Kidney epithelial cell (primary cell): ENCODE measurements around the gene POMP. TPM values are rescaled to one million over a fixed set of nuclear protein-coding genes. Genes with fewer than 3 reads are reported as not detected.

ENCODE experiments used
- DNase-seq: peaks from one replicate; pipeline ENCODE4 v3.0.0-alpha.2; 2010; ENCODE audit warnings: low read depth
- H3K27me3 ChIP-seq: 2 replicates; pipeline ENCODE4 v1.6.0; 2011; ENCODE audit warnings: low read length; ENCODE audit not compliant: control insufficient read depth, insufficient read depth
- H3K36me3 ChIP-seq: 2 replicates; pipeline ENCODE4 v1.5.1; 2011; ENCODE audit warnings: low read length; ENCODE audit not compliant: control insufficient read depth, insufficient read depth
- H3K4me3 ChIP-seq: 2 replicates; pipeline ENCODE4 v1.5.1; 2011; ENCODE audit warnings: low read depth, mild to moderate bottlenecking, control low read depth, low read length
- total RNA-seq: library from RNA; depleted of rRNA; stranded (reverse); fragments of >200 nt; gene quantifications from 2 replicates; pipeline ENCODE4 v1.2.3, GENCODE V29; 2015
- TF ChIP-seq, protein P1 (sequence below): IDR thresholded peaks from 2 replicates; pipeline ENCODE4 v1.5.1; 2011; ENCODE audit warnings: mild to moderate bottlenecking, moderate library complexity, low read length, control low read depth, inconsistent platforms; ENCODE audit not compliant: insufficient read depth, poor library complexity, severe bottlenecking

The POMP gene
- total RNA-seq, 1 donor from 2014 or later: 103 TPM

DNA sequence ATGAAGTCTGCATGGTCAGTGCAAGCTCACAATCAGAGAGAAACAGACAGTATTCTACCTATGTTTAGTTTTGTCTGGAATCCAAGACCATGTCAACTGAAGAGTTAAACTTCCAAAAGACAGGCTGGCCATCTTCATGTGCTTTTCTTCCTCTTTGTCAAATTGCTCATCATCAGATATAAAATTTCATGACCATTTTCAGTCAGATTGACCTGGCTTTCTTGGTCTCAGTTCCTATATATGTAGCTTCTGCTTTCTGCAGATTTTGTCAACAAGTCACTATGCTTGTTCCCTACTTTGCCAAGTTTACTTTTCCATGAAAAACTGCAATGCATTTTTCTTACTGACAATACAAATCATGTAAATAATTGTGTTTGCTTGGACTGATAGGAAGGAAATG, 46.0 kb downstream of the POMP start:
- TF ChIP-seq, protein P1, sequence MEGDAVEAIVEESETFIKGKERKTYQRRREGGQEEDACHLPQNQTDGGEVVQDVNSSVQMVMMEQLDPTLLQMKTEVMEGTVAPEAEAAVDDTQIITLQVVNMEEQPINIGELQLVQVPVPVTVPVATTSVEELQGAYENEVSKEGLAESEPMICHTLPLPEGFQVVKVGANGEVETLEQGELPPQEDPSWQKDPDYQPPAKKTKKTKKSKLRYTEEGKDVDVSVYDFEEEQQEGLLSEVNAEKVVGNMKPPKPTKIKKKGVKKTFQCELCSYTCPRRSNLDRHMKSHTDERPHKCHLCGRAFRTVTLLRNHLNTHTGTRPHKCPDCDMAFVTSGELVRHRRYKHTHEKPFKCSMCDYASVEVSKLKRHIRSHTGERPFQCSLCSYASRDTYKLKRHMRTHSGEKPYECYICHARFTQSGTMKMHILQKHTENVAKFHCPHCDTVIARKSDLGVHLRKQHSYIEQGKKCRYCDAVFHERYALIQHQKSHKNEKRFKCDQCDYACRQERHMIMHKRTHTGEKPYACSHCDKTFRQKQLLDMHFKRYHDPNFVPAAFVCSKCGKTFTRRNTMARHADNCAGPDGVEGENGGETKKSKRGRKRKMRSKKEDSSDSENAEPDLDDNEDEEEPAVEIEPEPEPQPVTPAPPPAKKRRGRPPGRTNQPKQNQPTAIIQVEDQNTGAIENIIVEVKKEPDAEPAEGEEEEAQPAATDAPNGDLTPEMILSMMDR: no peak
- Histone ChIP-seq H3K36me3 (no peaks in the 10 kb centered on the region), H3K27me3 (no peaks in the 10 kb centered on the region), H3K4me3 (no peak overlapping the region)
- no peak for DNase-seq

DNA sequence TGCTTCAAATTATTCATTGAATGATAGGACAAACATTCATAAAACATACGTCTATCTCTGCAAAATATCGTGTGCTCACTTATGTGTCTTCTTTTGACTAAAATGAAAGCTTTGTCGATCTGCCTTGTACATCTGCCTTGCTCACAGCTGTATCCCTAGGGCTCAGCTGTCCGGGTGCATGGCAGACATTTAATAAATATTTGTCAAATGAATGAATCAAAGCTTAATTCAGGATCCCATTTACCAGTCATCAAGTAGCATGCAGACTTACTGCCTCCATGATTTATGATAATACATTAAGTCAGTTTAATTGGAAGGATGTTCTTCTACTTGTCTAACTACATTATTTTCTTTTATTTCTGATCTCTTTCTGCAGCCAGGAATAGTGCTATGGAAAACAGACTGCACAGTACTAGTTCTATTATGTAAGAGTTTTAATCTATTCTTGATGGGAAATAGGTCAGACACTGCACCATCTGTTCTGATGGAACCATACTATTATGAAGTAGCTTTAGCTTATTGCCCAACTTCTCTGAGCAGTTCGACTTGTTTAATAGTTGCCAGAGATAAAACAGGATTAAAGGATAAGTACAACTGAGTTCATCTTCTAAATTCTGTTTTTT, 46.6 kb downstream of the POMP start:
- H3K36me3 ChIP-seq: no peaks in the 10 kb centered on the region
- TF ChIP-seq, protein P1: no peak
- no peak overlapping the region for H3K4me3 ChIP-seq
- no peak for DNase-seq
- no peaks in the 10 kb centered on the region for H3K27me3 ChIP-seq

DNA sequence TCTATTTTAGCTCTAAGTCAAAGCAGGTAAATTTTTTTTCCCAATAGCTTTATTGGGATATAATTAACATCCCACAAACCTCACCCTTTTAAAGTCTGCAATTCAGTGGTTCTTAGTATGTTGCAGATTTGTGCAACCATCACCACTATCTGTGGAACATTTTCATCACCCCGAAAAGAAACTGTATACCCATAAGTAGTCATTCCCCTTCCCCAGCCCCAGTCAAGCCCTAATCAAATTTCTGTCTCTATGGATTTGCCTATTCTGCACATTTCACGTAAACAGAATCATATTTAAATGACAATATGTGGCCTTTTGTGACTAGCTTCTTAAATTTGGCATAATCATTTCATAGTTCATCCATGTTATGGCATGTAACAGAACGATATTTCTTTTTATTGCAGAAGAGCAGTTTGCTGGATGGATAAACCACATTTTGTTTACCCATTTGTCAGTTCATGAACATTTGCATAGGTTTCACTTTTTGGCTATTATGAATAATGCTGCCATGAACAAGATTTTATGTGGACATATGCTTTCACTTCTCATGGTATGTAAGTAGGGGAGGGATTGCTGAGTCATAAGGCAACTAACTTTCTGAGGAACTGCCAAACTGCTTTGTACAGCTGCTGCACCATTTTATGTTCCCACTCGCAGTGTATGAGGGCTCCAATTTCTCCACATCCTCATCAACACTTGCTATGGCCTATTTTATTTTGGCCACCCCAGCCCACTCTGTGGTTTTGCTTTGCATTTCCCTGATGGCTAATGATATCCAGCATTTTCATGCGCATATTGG, 48.9 kb downstream of the POMP start:
- no peak overlapping the region for H3K4me3 ChIP-seq
- TF ChIP-seq, protein P1: no peak
- no peaks in the 10 kb centered on the region for H3K27me3 ChIP-seq
- DNase-seq: no peak
- H3K36me3 ChIP-seq: no peaks in the 10 kb centered on the region

DNA sequence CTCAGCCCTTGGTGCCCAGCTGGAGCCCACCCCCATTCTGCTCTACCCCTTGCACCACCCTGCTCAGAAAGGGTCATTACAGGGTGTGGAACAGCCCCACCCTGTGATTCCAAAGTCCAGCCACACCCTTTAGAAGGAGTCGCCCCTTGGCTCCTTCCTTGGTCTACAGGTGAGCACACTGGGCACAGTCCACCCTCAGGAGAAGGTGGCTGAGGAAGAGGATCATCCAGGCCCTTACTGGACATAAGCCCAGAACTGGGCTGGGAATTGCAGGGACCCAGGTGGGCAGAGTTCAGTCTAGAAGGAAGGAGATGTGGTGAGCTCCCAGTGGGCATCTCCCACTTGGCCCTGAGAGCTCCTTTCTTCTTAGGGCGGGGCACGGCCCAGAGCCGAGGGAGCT, 51.2 kb downstream of the POMP start:
- no peaks in the 10 kb centered on the region for H3K27me3 ChIP-seq
- no peak for DNase-seq
- no peaks in the 10 kb centered on the region for H3K36me3 ChIP-seq
- no peak overlapping the region for H3K4me3 ChIP-seq
- TF ChIP-seq, protein P1: no peak

DNA sequence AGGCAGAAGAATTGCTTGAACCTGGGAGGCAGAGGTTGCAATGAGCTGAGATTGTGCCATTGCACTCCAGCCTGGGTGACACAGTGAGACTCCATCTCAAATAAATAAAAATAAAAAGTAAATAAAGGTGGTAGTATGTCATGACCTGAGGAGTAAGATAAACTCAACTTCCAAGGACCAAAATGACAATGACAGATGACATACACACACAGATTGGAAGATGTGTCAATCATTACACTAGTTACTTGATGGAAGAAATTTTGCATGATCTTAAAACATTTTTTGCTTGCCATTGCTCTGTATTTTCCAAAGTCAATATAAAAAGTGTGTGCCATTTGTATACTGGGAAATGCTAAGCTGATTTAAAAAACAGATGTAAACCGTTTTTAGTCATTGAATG, 55.7 kb downstream of the POMP start:
- no peak for DNase-seq
- no peak overlapping the region for H3K4me3 ChIP-seq
- no peaks in the 10 kb centered on the region for H3K27me3 ChIP-seq
- H3K36me3 ChIP-seq: no peaks in the 10 kb centered on the region
- TF ChIP-seq, protein P1: no peak
